ENCODE data around the gene P4HTM. TPM values are rescaled to one million over a fixed set of nuclear protein-coding genes. Genes with fewer than 3 reads are reported as not detected.
A peak's percentile ranks its signal among the peaks of the same experiment; 100 is the strongest.

Gene P4HTM
- polyA plus RNA-seq, 1 donor = 46.5 TPM

DNA sequence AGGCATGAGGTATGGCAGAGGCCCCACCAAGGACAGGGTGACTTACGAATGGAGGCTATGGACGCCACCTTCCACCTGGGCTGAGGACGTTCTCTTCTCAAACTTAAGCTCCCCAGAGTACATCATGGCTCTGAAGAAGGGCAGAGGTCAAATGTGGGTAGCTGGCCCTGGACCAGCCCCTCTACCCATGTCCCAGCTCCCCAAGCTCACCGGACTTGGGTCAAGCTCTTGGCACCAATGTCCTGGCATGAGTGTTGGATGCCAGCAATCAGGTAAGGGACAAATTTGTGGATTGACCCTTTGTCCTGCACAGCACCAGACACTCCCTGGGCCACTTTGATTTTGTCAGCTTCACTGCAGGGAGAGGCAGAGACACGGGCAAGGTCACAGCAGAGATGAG lies 34.4 kb downstream of the P4HTM start:
- Histone ChIP-seq H3K9me3 (ENCODE audit: control insufficient read depth, low read depth, low read length) (no peaks in the 10 kb centered on the region), H3K36me3 (ENCODE audit: control insufficient read depth, insufficient read depth, low read length) (peaks cover 47% of the 10 kb centered on the region), H3K4me3 (ENCODE audit: low read length) (no peak overlapping the region), H3K27ac (ENCODE audit: low read length) (no peak overlapping the region), H3K4me1 (ENCODE audit: control insufficient read depth, insufficient read depth, low read length) (peaks cover 30% of the 10 kb centered on the region), H3K27me3 (ENCODE audit: control insufficient read depth, insufficient read depth, low read length) (no peaks in the 10 kb centered on the region)
- WGBS (ENCODE audit: insufficient coverage, low lambda C conversion rate) = no CpG with 5 or more reads among the region's 5 CpGs
- peak in 1 of 2 donors; percentile 1 for DNase-seq

DNA sequence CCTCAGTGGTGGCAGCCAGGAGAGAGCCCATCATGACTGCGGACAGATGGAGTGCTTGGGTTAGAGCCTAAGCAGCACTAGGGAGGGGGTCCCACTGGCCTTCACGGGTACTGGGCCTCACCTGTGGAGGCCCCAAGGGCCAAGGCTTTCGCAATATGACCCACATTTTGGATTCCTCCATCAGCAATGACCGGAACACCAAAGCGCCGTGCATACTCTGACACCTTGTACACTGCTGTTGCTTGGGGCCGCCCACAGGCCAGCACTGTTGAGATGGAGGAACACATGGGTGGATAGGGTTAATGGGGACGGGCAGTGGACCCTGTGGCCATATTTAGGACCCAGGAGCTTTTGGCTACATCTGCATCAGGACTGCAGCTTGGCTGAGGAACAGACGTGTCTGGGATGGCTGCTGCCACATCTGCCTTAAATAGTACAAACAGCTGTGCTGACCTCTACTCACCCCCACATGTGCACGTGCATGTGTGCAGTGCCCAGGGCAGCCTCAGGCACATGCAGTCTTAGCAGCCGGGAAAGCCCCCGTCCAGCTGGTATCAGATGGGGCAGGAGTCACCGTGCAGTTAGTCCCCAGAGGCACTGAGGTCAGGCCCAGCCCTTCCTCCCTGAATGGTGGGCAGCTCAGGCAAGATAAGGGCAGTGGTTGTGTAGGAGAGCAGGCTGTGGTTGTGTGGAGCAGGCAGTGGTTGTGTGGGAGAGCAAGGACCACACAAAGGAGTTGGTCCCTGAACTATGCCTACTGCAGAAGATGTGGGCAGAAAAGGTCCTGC lies 35.2 kb downstream of the P4HTM start:
- DNase-seq = peak in 1 of 2 donors; percentile 5
- Histone ChIP-seq H3K4me1 (ENCODE audit: control insufficient read depth, insufficient read depth, low read length) (peaks cover 24% of the 10 kb centered on the region), H3K27me3 (ENCODE audit: control insufficient read depth, insufficient read depth, low read length) (no peaks in the 10 kb centered on the region), H3K4me3 (ENCODE audit: low read length) (no peak overlapping the region), H3K36me3 (ENCODE audit: control insufficient read depth, insufficient read depth, low read length) (peaks cover 51% of the 10 kb centered on the region), H3K9me3 (ENCODE audit: control insufficient read depth, low read depth, low read length) (no peaks in the 10 kb centered on the region), H3K27ac (ENCODE audit: low read length) (no peak overlapping the region)
- no CpG with 5 or more reads among the region's 13 CpGs for WGBS (ENCODE audit: insufficient coverage, low lambda C conversion rate)

- Histone ChIP-seq H3K4me1 (ENCODE audit: control insufficient read depth, insufficient read depth, low read length) (peaks cover 24% of the 10 kb centered on the region), H3K36me3 (ENCODE audit: control insufficient read depth, insufficient read depth, low read length) (peaks cover 57% of the 10 kb centered on the region), H3K4me3 (ENCODE audit: low read length) (no peak overlapping the region), H3K27me3 (ENCODE audit: control insufficient read depth, insufficient read depth, low read length) (no peaks in the 10 kb centered on the region), H3K27ac (ENCODE audit: low read length) (no peak overlapping the region), H3K9me3 (ENCODE audit: control insufficient read depth, low read depth, low read length) (no peaks in the 10 kb centered on the region)
- peak in 1 of 2 donors; percentile 5 for DNase-seq
- WGBS (ENCODE audit: insufficient coverage, low lambda C conversion rate) = no CpG with 5 or more reads among the region's 8 CpGs
Observed at GRCh38 chr3:49025793-49026520, 35.9 kb downstream of the P4HTM start.

GRCh38 chr3:49026536-49026935 lies 36.5 kb downstream of the P4HTM start:
- Histone ChIP-seq H3K36me3 (ENCODE audit: control insufficient read depth, insufficient read depth, low read length) (peaks cover 63% of the 10 kb centered on the region), H3K9me3 (ENCODE audit: control insufficient read depth, low read depth, low read length) (no peaks in the 10 kb centered on the region), H3K4me3 (ENCODE audit: low read length) (no peak overlapping the region), H3K27ac (ENCODE audit: low read length) (no peak overlapping the region), H3K4me1 (ENCODE audit: control insufficient read depth, insufficient read depth, low read length) (peaks cover 24% of the 10 kb centered on the region), H3K27me3 (ENCODE audit: control insufficient read depth, insufficient read depth, low read length) (no peaks in the 10 kb centered on the region)
- WGBS (ENCODE audit: insufficient coverage, low lambda C conversion rate) = no CpG with 5 or more reads among the region's 3 CpGs
- DNase-seq = peak in 1 of 2 donors; percentile 1

DNA sequence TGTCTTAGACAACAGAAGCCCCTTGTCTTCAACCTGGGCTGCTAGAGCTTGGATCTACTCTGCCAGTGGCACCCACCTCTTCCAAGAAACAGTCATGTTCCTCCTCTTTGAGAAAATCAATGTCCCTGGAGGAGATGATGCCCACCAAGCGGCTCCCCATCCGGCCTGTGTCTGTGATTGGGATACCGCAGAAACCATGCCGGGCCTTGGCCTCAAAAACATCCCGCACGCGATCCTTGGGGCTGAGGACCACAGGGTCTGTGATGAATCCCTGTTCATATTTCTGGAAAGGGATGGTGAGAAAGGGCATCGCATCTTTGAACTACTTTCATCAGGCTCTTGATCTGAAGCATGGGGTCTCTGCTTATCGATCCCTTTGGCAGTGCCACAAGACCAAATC lies 37.6 kb downstream of the P4HTM start:
- no peaks in the 10 kb centered on the region for H3K27me3 ChIP-seq (ENCODE audit: control insufficient read depth, insufficient read depth, low read length)
- WGBS (ENCODE audit: insufficient coverage, low lambda C conversion rate) = no CpG with 5 or more reads among the region's 9 CpGs
- no peak for DNase-seq
- H3K36me3 ChIP-seq (ENCODE audit: control insufficient read depth, insufficient read depth, low read length) = peaks cover 74% of the 10 kb centered on the region
- no peak overlapping the region for H3K27ac ChIP-seq (ENCODE audit: low read length)
- H3K9me3 ChIP-seq (ENCODE audit: control insufficient read depth, low read depth, low read length) = no peaks in the 10 kb centered on the region
- peaks cover 23% of the 10 kb centered on the region for H3K4me1 ChIP-seq (ENCODE audit: control insufficient read depth, insufficient read depth, low read length)
- no peak overlapping the region for H3K4me3 ChIP-seq (ENCODE audit: low read length)

DNA sequence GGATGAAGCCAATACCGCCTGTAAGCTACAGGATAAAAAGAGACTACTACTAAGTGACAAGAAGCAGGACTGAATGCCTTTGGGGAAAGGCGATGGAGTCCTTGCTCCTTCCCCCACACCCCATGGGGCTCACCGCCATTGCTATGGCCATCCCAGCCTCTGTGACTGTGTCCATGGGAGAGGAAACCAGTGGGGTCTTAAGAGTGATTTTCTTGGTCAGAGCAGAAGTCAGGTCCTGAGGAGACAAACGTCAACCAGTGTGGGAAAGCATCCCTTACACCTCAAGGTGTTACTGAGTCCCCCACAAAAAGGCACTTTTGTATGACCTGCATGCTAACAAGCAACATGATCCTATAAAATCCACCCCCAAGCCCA lies 38.2 kb downstream of the P4HTM start:
- Histone ChIP-seq H3K4me1 (ENCODE audit: control insufficient read depth, insufficient read depth, low read length) (peaks cover 17% of the 10 kb centered on the region), H3K36me3 (ENCODE audit: control insufficient read depth, insufficient read depth, low read length) (peaks cover 78% of the 10 kb centered on the region), H3K9me3 (ENCODE audit: control insufficient read depth, low read depth, low read length) (no peaks in the 10 kb centered on the region), H3K27me3 (ENCODE audit: control insufficient read depth, insufficient read depth, low read length) (no peaks in the 10 kb centered on the region), H3K27ac (ENCODE audit: low read length) (no peak overlapping the region), H3K4me3 (ENCODE audit: low read length) (peak overlapping the region; percentile 89)
- WGBS (ENCODE audit: insufficient coverage, low lambda C conversion rate) = 100% methylated on average over 1 of the region's 4 CpGs
- no peak for DNase-seq

- H3K36me3 ChIP-seq (ENCODE audit: control insufficient read depth, insufficient read depth, low read length) = peaks cover 75% of the 10 kb centered on the region
- no peaks in the 10 kb centered on the region for H3K27me3 ChIP-seq (ENCODE audit: control insufficient read depth, insufficient read depth, low read length)
- H3K4me3 ChIP-seq (ENCODE audit: low read length) = peak within 1 kb of the TSS; percentile 89
- H3K9me3 ChIP-seq (ENCODE audit: control insufficient read depth, low read depth, low read length) = no peaks in the 10 kb centered on the region
- H3K4me1 ChIP-seq (ENCODE audit: control insufficient read depth, insufficient read depth, low read length) = peaks cover 13% of the 10 kb centered on the region
- no CpG with 5 or more reads among the region's 55 CpGs for WGBS (ENCODE audit: insufficient coverage, low lambda C conversion rate)
- peak within 1 kb of the TSS; percentile 72 for H3K27ac ChIP-seq (ENCODE audit: low read length)
- peak; percentile 97 for DNase-seq
Observed at GRCh38 chr3:49028673-49029562, 38.9 kb downstream of the P4HTM start, which contains the start of gene IMPDH2. TSS of gene IMPDH2 (minus strand) at chr3:49029398. CDS start at chr3:49029350, 48 bp downstream.

DNA sequence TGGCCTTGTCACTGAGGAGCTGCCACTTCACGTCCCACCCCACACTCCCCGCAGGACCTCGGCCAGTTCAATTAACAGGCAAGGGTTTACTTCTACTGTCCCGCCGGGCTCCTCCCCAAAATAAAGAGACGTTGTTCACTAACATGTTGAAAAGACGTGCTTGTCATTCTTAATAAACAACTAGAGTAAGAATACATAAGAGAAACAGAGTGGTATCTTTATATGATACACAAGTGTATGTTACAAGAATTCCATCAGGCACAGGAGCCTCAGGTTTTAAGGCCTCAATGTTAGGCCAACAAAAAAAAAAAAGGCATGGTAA lies 39.5 kb downstream of the P4HTM start:
- Histone ChIP-seq H3K4me3 (ENCODE audit: low read length) (peak overlapping the region; percentile 89), H3K4me1 (ENCODE audit: control insufficient read depth, insufficient read depth, low read length) (peaks cover 11% of the 10 kb centered on the region), H3K9me3 (ENCODE audit: control insufficient read depth, low read depth, low read length) (no peaks in the 10 kb centered on the region), H3K27ac (ENCODE audit: low read length) (peak overlapping the region; percentile 71), H3K27me3 (ENCODE audit: control insufficient read depth, insufficient read depth, low read length) (no peaks in the 10 kb centered on the region), H3K36me3 (ENCODE audit: control insufficient read depth, insufficient read depth, low read length) (peaks cover 75% of the 10 kb centered on the region)
- DNase-seq = no peak
- WGBS (ENCODE audit: insufficient coverage, low lambda C conversion rate) = no CpG with 5 or more reads among the region's 7 CpGs

DNA sequence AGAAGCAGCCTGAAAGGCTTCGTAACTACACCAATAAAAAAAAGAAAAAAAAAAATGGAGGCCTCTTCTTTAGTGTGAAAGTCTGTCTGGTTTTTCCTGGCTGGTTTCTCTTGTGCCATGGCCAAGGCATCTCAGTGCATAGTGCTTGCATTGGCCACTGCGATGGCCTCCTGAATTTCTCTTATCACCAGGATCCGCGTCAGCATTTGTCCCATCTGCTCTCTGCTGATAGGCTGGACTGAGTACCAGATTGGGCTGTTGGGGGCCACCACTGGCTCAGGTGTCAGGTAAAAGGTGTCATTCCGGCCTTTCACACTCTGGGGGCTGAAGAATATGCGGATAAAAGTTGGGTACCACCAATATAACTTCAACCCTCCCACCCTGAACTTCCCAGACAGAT lies 40.3 kb downstream of the P4HTM start:
- Histone ChIP-seq H3K4me3 (ENCODE audit: low read length) (no peak overlapping the region), H3K4me1 (ENCODE audit: control insufficient read depth, insufficient read depth, low read length) (peaks cover 11% of the 10 kb centered on the region), H3K27ac (ENCODE audit: low read length) (no peak overlapping the region), H3K27me3 (ENCODE audit: control insufficient read depth, insufficient read depth, low read length) (no peaks in the 10 kb centered on the region), H3K36me3 (ENCODE audit: control insufficient read depth, insufficient read depth, low read length) (peaks cover 75% of the 10 kb centered on the region), H3K9me3 (ENCODE audit: control insufficient read depth, low read depth, low read length) (no peaks in the 10 kb centered on the region)
- DNase-seq = no peak
- no CpG with 5 or more reads among the region's 6 CpGs for WGBS (ENCODE audit: insufficient coverage, low lambda C conversion rate)

DNA sequence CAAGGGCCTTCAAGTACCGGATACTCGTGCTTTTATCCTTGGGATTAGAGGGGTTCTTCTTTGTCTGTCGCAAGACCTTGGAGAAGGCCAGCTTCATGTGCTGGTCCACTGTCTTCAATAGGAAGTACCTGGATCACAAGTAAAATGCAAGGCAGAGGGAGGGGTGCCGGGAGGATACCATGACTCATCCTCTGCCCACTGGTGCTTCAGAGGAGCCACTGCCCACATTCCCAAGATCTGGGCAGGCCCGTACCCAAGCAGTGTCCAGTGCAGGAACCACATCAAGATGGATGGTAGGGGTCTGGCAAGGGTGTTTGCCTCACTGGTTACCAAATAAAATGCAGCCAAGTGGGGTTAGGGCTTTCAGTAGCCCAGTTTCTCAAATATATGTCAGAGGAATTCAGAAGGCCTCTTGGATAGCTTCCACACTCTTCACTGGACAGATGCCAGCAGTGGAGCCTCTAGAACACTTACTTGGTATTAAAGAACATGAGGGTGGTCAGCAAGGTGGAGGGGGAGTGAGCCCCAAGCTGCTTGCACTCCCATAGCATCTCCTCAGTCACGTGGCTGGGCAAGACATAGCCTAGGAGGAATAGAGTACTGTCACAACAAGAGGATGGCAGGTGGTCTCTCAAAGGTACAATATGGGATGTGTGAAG lies 42.7 kb downstream of the P4HTM start:
- H3K27ac ChIP-seq (ENCODE audit: low read length) = no peak overlapping the region
- H3K4me3 ChIP-seq (ENCODE audit: low read length) = no peak overlapping the region
- H3K4me1 ChIP-seq (ENCODE audit: control insufficient read depth, insufficient read depth, low read length) = peaks cover 11% of the 10 kb centered on the region
- H3K27me3 ChIP-seq (ENCODE audit: control insufficient read depth, insufficient read depth, low read length) = no peaks in the 10 kb centered on the region
- no peak for DNase-seq
- peaks cover 65% of the 10 kb centered on the region for H3K36me3 ChIP-seq (ENCODE audit: control insufficient read depth, insufficient read depth, low read length)
- H3K9me3 ChIP-seq (ENCODE audit: control insufficient read depth, low read depth, low read length) = no peaks in the 10 kb centered on the region
- WGBS (ENCODE audit: insufficient coverage, low lambda C conversion rate) = no CpG with 5 or more reads among the region's 6 CpGs

All from large intestine (tissue), 3 donors.